IMR-90 (cell line): ENCODE measurements around the gene ALDH1A1.

Source experiments
- CHD1 ChIP-seq: IDR thresholded peaks from 2 replicates; pipeline ENCODE4 v1.6.1; 2012; ENCODE audit warnings: low read depth, low read length, improper control_type of control experiment
- CTCF ChIP-seq: conservative IDR thresholded peaks from 2 replicates; pipeline ENCODE4 v1.5.1; 2012; ENCODE audit warnings: mild to moderate bottlenecking, low read depth, low read length, improper control_type of control experiment
- ELK1 ChIP-seq: fragments of 150-350 bp; IDR thresholded peaks from 2 replicates; pipeline ENCODE4 v1.6.1; 2016; ENCODE audit warnings: low read depth, mild to moderate bottlenecking, low read length, moderate library complexity, borderline replicate concordance
- MAFK ChIP-seq: IDR thresholded peaks from 2 replicates; pipeline ENCODE4 v1.6.1; 2012; ENCODE audit warnings: low read depth, low read length, improper control_type of control experiment
- MAZ ChIP-seq: IDR thresholded peaks from 2 replicates; pipeline ENCODE4 v1.6.1; 2012; ENCODE audit warnings: low read depth, mild to moderate bottlenecking, low read length, improper control_type of control experiment, moderate library complexity, borderline replicate concordance
- POLR2A ChIP-seq: IDR thresholded peaks from 2 replicates; pipeline ENCODE4 v1.6.1; 2012; ENCODE audit warnings: mild to moderate bottlenecking, low read depth, low read length
- SMC3 ChIP-seq: fragments of 150-350 bp; IDR thresholded peaks from 2 replicates; pipeline ENCODE4 v1.6.1; 2016; ENCODE audit warnings: low read depth, mild to moderate bottlenecking, antibody characterized with exemption, low read length, moderate library complexity
- USF2 ChIP-seq: fragments of 150-350 bp; IDR thresholded peaks from 2 replicates; pipeline ENCODE4 v1.6.1; 2017; ENCODE audit warnings: mild to moderate bottlenecking, antibody characterized with exemption, low read length, low read depth

GRCh38 chr9:72946318-72946717, 6.5 kb downstream of the ALDH1A1 start:
- TF ChIP-seq ELK1 (no peak), USF2 (no peak), CTCF (no peak), SMC3 (no peak), MAZ (no peak), MAFK (no peak), POLR2A (no peak), CHD1 (no peak)
